ENCODE data around the gene NOS1AP. TPM values are rescaled to one million over a fixed set of nuclear protein-coding genes. Genes with fewer than 3 reads are reported as not detected.

NOS1AP gene
- total and polyA plus RNA-seq, 2 donors (not counting 3 experiments of a cell fraction or from before 2014, with no cell fraction given): 1.3 to 5.4 TPM

GRCh38 chr1:162416909-162417308, 347.4 kb downstream of the NOS1AP start:
- Histone ChIP-seq H3K27me3 (ENCODE audit: control insufficient read depth in 2 of 2, insufficient read depth in 2 of 2, low read length in 2 of 2) (no peaks in the 10 kb centered on the region), H3K27ac (ENCODE audit: insufficient read depth, low read depth, low read length) (no peak overlapping the region), H2AFZ (ENCODE audit: low read depth, low read length) (no peak overlapping the region), H3K4me3 (replicated peaks in 1 of 3; ENCODE audit: insufficient read depth in 1 of 3, low read depth in 1 of 3, low read length in 3 of 3) (no peak overlapping the region), H4K20me1 (replicated peaks; ENCODE audit: control insufficient read depth, extremely low read depth, insufficient read depth, low read length) (no peaks in the 10 kb centered on the region), H3K4me2 (ENCODE audit: insufficient read depth, low read length) (no peak overlapping the region), H3K9me3 (replicated peaks; ENCODE audit: control insufficient read depth, insufficient read depth, low read length) (no peaks in the 10 kb centered on the region), H3K36me3 (ENCODE audit: control insufficient read depth in 2 of 2, extremely low read depth in 1 of 2, insufficient read depth in 2 of 2, low read length in 2 of 2) (no peaks in the 10 kb centered on the region), H3K9ac (replicated peaks; ENCODE audit: extremely low read depth, insufficient read depth, low read length) (no peak overlapping the region), H3K4me1 (ENCODE audit: control insufficient read depth, extremely low read depth, insufficient read depth, low read length) (peaks cover 4% of the 10 kb centered on the region), H3K79me2 (ENCODE audit: control insufficient read depth, insufficient read depth, low read length) (no peaks in the 10 kb centered on the region), H3K9me1 (replicated peaks; ENCODE audit: control insufficient read depth, extremely low read depth, insufficient read depth, low read length) (no peaks in the 10 kb centered on the region)
- no peak for FAIRE-seq
- intact Hi-C loops (cut with micrococcal nuclease): no loop called here
- TF ChIP-seq POLR2A (IDR thresholded peaks at IDR 0.05; ENCODE audit: low read depth, low read length): no peak
- TF ChIP-seq GATA2 (IDR thresholded peaks at IDR 0.05; ENCODE audit: insufficient read depth, insufficient read length, low read depth, low read length): no peak
- TF ChIP-seq MYC (IDR thresholded peaks at IDR 0.05; ENCODE audit: low read depth, low read length): no peak
- no peak for TF ChIP-seq EZH2 (IDR thresholded peaks at IDR 0.05; ENCODE audit: borderline replicate concordance, low read depth, low read length, severe bottlenecking)
- TF ChIP-seq FOS (IDR thresholded peaks at IDR 0.05; ENCODE audit: borderline replicate concordance, insufficient read depth, low read length): no peak
- TF ChIP-seq CTCF (IDR thresholded peaks at IDR 0.05; ENCODE audit: extremely low read depth in 1 of 2, insufficient read depth in 1 of 2, low read depth in 1 of 2, low read length in 2 of 2): no peak
- TF ChIP-seq JUN (IDR thresholded peaks at IDR 0.05; ENCODE audit: borderline replicate concordance, insufficient read depth, insufficient read length, low read depth): no peak
- TF ChIP-seq POLR2AphosphoS5 (IDR thresholded peaks at IDR 0.05; ENCODE audit: insufficient read depth, low read depth, low read length): no peak
- TF ChIP-seq MAX (IDR thresholded peaks at IDR 0.05; ENCODE audit: insufficient read depth, insufficient read length): no peak
- dilution Hi-C loops (cut with MboI; ENCODE audit: extremely low pct_ligation_motif_present, low sequenced_read_pairs): no loop called here
- CTCF ChIA-PET: no interaction called here
- no peak for DNase-seq (ENCODE audit: low read depth, low spot score)
- no TSS peak for BruUV-seq (replicated peaks)
- POLR2A ChIA-PET: no interaction called here
